Fibroblast of the conjunctiva (primary cell): Measurements from ENCODE around the gene IL12RB1.
A peak's percentile ranks its signal among the peaks of the same experiment; 100 is the strongest.
"Not testable (repeated sequence)": the region's sequence is repeated elsewhere in the genome, so short reads cannot be mapped to it uniquely, and the experiment has no call there.

Source experiments
- DNase-seq: peaks from one replicate; pipeline ENCODE4 v3.0.0-alpha.2; 2010; ENCODE audit warnings: low read depth

The IL12RB1 gene

GRCh38 chr19:18089096-18089541, 2.4 kb upstream of the IL12RB1 start:
- not testable (repeated sequence) for DNase-seq

DNA sequence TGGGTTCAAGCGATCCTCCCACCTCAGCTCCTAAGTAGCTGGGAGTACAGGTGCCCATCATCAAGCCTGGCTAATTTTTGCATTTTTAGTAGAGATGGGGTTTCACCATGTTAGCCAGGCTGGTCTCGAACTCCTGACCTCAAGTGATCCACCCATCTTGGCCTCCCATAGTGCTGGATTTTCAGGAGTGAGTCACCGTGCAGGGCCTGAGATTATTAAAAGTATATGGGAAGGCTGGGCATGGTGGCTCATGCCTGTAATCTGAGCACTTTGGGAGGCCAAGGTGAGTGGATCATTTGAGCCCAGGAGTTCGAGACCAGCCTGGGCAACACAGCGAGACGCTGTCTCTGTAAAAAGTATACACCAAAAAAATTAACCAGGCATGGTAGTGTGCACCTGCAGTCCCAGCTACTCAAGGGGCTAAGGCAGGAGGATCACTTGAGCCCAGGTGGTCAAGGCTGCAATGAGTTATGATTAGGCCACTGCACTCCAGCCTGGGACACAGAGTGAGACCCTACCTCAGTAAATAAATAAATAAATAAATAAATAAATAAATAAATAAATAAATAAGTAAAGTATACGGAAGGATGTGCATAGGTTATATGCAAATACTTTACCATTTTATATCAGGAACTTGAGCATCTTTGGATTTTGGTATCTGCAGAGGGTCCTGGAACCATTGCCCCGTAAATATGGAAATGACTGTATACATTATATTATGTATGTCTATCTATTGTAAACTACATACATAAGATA, 854 bp downstream of the IL12RB1 start:
- DNase-seq: no peak

- no peak for DNase-seq
Measured at GRCh38 chr19:18083929-18084684, 2.6 kb downstream of the IL12RB1 start.

DNA sequence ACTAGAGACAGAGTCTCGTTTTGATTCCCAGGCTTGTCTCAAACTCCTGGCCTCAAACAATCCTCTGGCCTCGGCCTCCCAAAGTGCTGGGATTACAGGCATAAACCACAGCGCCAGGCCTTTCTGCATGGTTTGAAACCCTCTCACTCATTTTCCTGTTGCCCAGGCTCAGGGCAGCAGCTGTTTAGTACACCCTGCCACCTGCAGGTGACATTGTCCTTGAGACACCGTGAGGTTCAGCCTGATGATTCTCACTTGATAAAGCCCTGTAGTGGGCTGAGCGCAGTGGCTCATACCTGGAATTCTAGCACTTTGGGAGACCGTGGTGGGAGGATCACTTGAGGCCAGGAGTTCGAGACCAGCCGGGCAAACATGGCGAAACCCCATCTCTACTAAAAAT, 12.5 kb downstream of the IL12RB1 start:
- no peak for DNase-seq

GRCh38 chr19:18073197-18073596, 13.5 kb downstream of the IL12RB1 start:
- no peak for DNase-seq

- DNase-seq: no peak
Measured at GRCh38 chr19:18072335-18072734, 14.4 kb downstream of the IL12RB1 start.

- no peak for DNase-seq
Measured at GRCh38 chr19:18070181-18070580, 16.6 kb downstream of the IL12RB1 start.

- no peak for DNase-seq
Measured at GRCh38 chr19:18069383-18069782, 17.4 kb downstream of the IL12RB1 start.

- DNase-seq: no peak
Measured at GRCh38 chr19:18068395-18068794, 18.3 kb downstream of the IL12RB1 start.

DNA sequence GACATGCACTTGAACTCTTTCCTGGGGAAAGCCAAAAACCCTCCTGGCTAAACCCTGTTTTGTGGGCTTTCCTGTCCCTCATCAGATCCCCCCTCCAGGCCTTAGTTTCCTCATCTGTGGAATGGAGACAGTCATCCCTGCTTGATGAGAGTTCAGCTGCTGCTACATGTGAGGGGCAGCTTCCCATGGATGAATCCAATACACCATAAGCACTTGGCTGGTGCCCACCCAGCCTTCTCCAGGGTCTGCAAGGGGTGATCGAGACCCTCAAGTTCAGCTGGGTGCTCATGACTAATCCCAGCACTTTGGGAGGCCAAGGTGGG, 21.6 kb downstream of the IL12RB1 start:
- no peak for DNase-seq

DNA sequence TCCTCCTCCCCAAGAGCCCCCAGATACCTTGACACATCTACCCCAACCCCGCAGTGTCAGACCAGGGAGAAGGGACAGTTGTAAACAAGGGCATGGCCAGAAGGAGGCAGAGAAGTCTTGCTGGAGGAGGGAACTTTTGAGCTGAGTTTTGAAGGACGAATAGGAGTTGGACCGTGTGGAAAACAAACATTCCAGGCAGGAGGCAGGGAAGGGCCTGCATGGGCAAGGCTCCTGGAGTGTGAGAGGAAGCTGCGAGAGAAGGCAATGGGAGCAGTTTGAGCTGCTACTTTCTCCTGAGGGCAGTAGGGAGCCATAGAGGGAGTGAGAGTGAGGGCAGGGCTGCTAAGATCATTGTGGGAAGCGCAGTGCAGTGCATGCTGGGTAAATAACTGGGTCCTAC, 23.3 kb downstream of the IL12RB1 start:
- no peak for DNase-seq

DNA sequence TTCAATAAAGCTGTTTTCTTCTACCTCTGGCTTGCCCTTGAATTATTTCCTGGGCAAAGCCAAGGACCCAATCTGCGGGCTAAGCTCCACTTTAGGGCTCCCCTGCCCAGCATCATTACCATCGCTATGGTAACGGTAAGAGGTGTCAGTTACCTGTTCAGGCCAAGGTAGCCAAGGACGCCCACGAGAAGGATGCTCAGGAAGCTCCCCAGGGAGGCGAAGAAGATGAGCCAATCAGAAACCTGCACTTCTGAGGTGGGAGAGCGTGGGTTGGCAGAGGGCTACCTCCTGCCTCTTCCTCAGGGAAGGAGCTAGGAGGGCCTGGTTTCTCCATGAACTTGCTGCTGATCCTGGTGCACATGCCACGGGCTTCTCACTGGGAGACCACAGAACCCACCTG, 24.7 kb downstream of the IL12RB1 start:
- DNase-seq: no peak

DNA sequence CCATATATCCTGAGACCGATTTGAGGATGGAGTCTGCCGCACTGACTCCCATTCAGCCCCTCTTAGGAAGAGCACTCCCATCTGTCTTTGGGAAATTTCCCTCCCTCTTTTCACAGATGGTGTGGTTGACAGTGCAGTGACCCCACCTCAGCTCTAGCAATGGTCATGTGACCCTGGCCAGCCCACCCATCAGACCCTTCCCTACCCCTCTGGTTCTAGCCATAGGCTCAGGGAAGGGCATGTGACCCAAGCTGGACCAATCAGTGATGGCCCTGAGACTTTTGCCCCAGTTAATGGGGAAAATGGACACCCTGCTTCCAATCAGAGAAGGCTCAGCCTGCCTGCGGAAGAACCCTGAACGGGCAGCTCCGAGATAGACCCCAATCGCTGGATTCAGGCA, 26.3 kb downstream of the IL12RB1 start:
- no peak for DNase-seq

GRCh38 chr19:18059902-18060301, 26.8 kb downstream of the IL12RB1 start:
- DNase-seq: no peak

GRCh38 chr19:18059297-18059696, 27.4 kb downstream of the IL12RB1 start:
- no peak for DNase-seq

DNA sequence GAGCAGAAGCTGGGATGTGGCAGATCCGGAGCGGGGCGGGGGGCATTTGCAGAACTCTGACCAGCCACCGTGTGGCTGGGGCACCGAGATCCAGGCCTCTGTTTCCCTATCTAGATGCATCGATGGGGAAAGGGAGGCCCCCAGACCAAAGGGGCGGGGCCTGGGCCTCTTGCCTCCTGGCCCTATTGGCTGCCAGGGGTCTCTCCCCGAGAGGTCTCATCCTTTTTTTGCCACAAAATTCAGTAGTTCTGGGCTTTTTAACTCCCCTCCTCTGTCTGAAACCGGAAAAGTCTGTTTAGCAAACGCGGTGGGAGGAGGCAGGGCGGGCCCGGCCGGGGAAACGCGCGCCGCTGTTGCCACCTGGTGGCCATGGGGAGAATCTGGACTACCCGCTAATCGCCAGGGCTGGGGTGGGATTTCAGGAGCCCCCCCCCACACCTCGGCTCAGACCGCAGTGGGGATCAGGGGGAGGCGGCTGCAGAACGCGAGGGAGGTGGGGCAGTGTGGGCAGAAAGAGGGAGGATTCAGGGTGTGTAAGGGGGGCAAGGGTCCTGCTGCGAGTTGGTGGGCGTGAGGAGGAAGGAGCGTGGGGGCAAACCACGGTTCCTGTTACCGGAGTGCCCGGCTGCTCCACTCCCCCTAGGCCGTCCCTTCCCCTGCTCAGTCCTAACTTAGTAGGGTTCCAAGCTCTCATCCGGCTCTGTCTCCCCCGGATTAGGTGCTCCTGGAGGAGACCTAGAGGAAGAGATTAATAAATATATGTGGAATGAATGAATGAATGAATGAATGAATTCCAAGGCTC, 28.3 kb downstream of the IL12RB1 start:
- peak; percentile 41 for DNase-seq

DNA sequence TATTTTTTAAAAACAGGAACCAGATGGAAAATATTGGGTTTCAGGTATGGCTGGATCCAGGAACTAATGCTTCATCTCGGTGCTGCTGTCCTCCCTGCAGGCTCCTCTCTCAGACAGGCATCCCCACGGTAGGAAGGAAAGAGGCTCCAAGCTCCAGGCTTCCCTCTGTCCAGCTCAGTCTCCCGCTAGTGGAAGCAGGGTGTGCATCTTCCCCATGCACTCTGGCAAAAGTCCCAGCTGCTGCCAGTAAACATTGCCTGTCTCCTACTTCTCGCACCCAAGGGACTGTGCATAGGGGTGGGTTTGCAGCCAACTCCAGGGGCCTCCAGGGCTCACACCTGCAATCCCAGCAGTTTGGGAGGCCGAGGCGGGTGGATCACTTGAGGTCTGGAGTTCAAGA, 29.2 kb downstream of the IL12RB1 start:
- DNase-seq: no peak

DNA sequence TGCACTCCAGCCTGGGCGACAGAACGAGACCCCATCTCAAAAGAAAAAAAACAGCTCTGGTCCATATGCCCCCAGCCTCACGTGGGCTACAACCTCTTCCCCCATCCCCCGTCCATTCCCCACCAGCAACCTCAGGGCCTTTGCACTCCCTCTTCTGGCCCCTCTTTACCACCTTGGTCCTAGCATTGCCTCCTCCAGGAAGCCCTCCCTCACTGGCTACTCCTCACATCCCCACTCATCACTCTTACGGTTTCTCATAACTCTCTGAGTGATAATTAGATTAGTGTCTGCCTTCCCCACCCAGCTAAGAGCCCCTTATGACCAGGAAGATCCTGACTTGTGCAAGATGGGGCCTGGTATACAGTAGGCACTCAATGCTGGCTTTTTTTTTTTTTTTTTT, 30.8 kb downstream of the IL12RB1 start:
- no peak for DNase-seq

DNA sequence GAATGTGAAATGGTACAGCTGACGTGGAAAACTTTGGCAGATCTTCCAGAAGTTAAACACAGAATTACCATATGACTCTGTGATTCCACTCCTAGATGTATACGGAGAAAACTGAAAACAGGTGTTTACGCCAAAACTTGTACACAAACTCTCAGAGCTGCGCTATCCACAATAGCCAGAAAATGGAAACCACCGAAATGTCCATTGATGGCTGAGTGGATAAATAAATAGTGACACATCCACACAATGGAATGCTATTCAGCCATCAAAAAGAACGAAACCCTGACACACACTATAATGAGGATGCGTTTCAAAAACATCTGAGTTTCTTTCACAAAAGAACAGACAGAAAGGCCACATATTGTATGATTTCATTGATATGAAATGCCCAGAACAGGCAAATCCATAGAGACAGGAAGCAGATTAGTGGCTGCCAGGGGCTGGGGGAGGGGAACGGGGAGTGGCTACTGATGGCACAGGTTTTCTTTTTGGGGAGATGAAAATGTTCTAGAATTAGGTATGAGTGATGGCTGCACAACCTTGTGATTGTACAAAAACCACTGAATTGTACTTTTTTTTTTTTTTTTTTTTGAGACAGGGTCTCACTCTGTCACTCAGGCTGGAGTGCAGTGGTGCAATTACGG, 33.0 kb downstream of the IL12RB1 start:
- DNase-seq: no peak

DNA sequence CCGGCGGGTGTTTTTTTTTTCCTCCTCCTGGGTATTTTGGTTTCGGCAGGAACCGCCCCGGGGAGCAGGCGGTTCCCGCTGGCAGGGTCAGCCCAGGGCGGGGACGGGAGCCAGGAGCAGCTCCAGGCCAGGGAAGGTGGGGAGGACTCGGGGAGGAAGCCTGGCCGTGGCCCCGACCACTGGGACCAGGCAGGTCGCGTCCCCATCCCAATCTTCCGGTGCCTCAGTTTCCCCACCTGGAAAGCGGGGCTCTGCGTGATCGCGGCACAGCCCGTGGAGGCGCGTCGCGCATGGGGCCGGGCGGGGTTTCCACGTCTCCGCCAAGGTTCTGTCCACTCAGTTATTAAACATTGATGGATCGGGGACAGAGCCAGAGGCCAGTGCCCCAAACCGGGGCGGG, 34.8 kb downstream of the IL12RB1 start:
- no peak for DNase-seq

DNA sequence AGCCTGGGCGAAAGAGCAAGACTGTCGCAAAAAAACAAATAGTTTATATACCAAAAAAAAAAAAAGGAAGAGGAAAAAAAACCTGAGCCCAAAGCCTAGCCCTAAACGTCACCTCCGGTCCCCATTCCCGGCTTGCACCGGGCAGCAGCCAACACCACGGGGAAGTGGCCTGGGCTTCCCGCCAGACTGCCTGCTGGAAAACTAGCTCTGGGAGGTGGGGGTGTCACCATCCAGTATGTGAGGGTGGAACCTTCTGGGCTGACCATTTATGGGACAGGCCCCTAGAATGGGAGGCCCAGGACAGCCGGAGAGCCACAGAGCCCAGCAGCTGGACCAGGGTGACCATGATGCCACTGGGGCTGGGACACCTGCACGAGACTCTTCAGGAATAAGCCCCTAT, 37.3 kb downstream of the IL12RB1 start:
- DNase-seq: no peak

- DNase-seq: no peak
Measured at GRCh38 chr19:18046059-18046718, 40.5 kb downstream of the IL12RB1 start.
